Breast epithelium (tissue), 3 donors: ENCODE data around the gene MPZL2.

Experiments
- POLR2A ChIP-seq: fragments of 450-650 bp; IDR thresholded peaks from one replicate; pipeline ENCODE4 v1.6.1; 2016; ENCODE audit warnings: antibody characterized with exemption, mild to moderate bottlenecking, moderate library complexity
- TF ChIP-seq, protein P1 (sequence below), 3 donors: fragments of 450-650 bp; IDR thresholded peaks; one replicate each; pipeline ENCODE4 v1.5.1; 2016 to 2017; ENCODE audit warnings: antibody characterized with exemption in 3 of 3, mild to moderate bottlenecking in 3 of 3, moderate library complexity in 3 of 3

DNA sequence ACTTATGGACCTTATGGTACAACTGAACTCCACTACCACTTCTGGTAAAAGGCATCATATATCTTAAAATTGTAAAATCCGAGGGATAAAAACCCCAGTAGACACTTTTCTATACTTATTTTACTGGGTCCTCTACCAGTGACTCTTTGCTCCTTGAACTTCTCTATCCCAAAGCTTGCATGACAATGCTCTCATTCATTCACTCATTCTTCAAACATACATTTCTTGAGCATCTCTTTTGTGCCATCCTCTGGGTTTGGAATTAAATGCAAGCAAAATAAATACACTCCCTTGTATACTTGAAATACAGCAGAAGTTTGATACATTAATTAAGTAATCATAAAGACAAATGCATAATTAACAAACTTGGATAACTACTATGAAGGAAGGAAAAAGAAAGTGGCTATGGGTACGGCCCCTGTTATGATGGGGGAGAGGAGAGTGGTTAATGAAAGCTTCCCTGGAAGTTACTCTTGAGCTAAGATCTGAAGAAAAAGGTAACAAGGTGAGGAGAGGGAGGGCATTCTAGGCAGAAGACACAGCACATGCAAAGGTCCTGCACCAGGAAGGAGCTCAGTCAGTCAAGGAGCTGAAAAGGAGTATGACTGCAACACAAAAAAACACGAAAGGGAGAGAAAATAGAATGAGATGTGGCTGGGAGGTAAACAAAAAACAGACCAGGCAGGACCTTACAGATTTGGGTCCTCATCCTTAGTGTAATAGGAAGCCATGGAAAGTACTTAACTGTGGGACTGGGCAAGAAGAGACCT lies 19.9 kb downstream of the MPZL2 start:
- no peak for TF ChIP-seq POLR2A
- TF ChIP-seq, protein P1, sequence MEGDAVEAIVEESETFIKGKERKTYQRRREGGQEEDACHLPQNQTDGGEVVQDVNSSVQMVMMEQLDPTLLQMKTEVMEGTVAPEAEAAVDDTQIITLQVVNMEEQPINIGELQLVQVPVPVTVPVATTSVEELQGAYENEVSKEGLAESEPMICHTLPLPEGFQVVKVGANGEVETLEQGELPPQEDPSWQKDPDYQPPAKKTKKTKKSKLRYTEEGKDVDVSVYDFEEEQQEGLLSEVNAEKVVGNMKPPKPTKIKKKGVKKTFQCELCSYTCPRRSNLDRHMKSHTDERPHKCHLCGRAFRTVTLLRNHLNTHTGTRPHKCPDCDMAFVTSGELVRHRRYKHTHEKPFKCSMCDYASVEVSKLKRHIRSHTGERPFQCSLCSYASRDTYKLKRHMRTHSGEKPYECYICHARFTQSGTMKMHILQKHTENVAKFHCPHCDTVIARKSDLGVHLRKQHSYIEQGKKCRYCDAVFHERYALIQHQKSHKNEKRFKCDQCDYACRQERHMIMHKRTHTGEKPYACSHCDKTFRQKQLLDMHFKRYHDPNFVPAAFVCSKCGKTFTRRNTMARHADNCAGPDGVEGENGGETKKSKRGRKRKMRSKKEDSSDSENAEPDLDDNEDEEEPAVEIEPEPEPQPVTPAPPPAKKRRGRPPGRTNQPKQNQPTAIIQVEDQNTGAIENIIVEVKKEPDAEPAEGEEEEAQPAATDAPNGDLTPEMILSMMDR (IDR thresholded peaks at IDR 0.05), result no peak
